Tongue (tissue), 2 donors: ENCODE results near the gene CSNK1G1. TPM values are rescaled to one million over a fixed set of nuclear protein-coding genes. Genes with fewer than 3 reads are reported as not detected.
A peak's percentile ranks its signal among the peaks of the same experiment; 100 is the strongest.

ENCODE experiments used
- DNase-seq: peaks from one replicate; pipeline ENCODE4 v3.0.0-alpha.2; 2015
- total RNA-seq: library from RNA; depleted of rRNA; stranded (reverse); fragments of >200 nt; gene quantifications from one replicate; pipeline ENCODE4 v1.2.3, GENCODE V29; 2014

CSNK1G1 gene
- total RNA-seq, 1 donor from 2014 or later = 18.8 TPM

GRCh38 chr15:64153480-64154367, 202.2 kb downstream of the CSNK1G1 start:
- peak; percentile 93 for DNase-seq

- DNase-seq = peak; percentile 22
Observed at GRCh38 chr15:64152507-64153387, 203.2 kb downstream of the CSNK1G1 start.

- peak; percentile 28 for DNase-seq
Observed at GRCh38 chr15:64151727-64152506, 204.1 kb downstream of the CSNK1G1 start, which contains the start of gene SNX22. Gene SNX22 (plus strand): TSS chr15:64151731. CDS start chr15:64151776, 45 bp downstream.

GRCh38 chr15:64149893-64150578, 205.9 kb downstream of the CSNK1G1 start:
- DNase-seq = no peak

- no peak for DNase-seq
Observed at GRCh38 chr15:64149424-64149823, 206.5 kb downstream of the CSNK1G1 start.

- DNase-seq = no peak
Observed at GRCh38 chr15:64148581-64148980, 207.4 kb downstream of the CSNK1G1 start.

- DNase-seq = no peak
Observed at GRCh38 chr15:64148168-64148567, 207.8 kb downstream of the CSNK1G1 start.

- DNase-seq = peak; percentile 39
Observed at GRCh38 chr15:64146885-64147681, 208.9 kb downstream of the CSNK1G1 start.

GRCh38 chr15:64146520-64146884, 209.5 kb downstream of the CSNK1G1 start:
- no peak for DNase-seq

GRCh38 chr15:64146041-64146440, 209.9 kb downstream of the CSNK1G1 start:
- no peak for DNase-seq

- DNase-seq = no peak
Observed at GRCh38 chr15:64144565-64145281, 211.2 kb downstream of the CSNK1G1 start.

GRCh38 chr15:64144192-64144564, 211.8 kb downstream of the CSNK1G1 start:
- no peak for DNase-seq

- no peak for DNase-seq
Observed at GRCh38 chr15:64143276-64143675, 212.7 kb downstream of the CSNK1G1 start.

GRCh38 chr15:64141798-64142512, 214.0 kb downstream of the CSNK1G1 start:
- no peak for DNase-seq

- DNase-seq = no peak
Observed at GRCh38 chr15:64138331-64138941, 217.5 kb downstream of the CSNK1G1 start.

GRCh38 chr15:64137226-64137833, 218.6 kb downstream of the CSNK1G1 start:
- DNase-seq = no peak

GRCh38 chr15:64136347-64136746, 219.6 kb downstream of the CSNK1G1 start:
- no peak for DNase-seq

- DNase-seq = peak; percentile 42
Observed at GRCh38 chr15:64134345-64134829, 221.6 kb downstream of the CSNK1G1 start.
